IMR-90 (cell line): Measurements from ENCODE around the gene RGS14. TPM values are rescaled to one million over a fixed set of nuclear protein-coding genes. Genes with fewer than 3 reads are reported as not detected.

Experiments used
- ATAC-seq: fragments of 200-7000 bp; cut with Tn5 transposase; 2 replicates; pipeline ENCODE4 v1.9.1; 2020; ENCODE audit warnings: low read depth, mild to moderate bottlenecking, moderate library complexity
- BruUV-seq: library from RNA; stranded (reverse); fragments of 400-500 nt; replicated peaks from 2 replicates; lab custom pipeline; 2021; lab: Mats Ljungman, UMichigan
- CTCF ChIA-PET: fragments of 300-600 bp; formaldehyde crosslinking; extraction: SDS; loops from one replicate; lab custom pipeline; 2021; ENCODE audit warnings: antibody characterized with exemption; lab: Yijun Ruan, JAX
- POLR2A ChIA-PET: fragments of 300-600 bp; sonication (Branson Sonifier 250); formaldehyde crosslinking; loops from one replicate; lab custom pipeline; 2022; ENCODE audit warnings: antibody characterized with exemption; ENCODE audit not compliant: unreplicated experiment; lab: Charles Lee
- DNase-seq: peaks from one replicate; pipeline ENCODE4 v3.0.0; 2013
- H2AFZ ChIP-seq: replicated peaks from 2 replicates; pipeline ENCODE3; 2013; ENCODE audit warnings: low read length, mild to moderate bottlenecking; ENCODE audit not compliant: poor library complexity
- H2AK5ac ChIP-seq: 2 replicates; pipeline ENCODE4 v1.6.1; 2013; ENCODE audit warnings: low read depth, low read length, inconsistent platforms
- H2AK9ac ChIP-seq: replicated peaks from 2 replicates; pipeline ENCODE3; 2013; ENCODE audit warnings: mild to moderate bottlenecking, low read depth, low read length, moderate library complexity; ENCODE audit not compliant: poor library complexity
- H2BK120ac ChIP-seq: 2 replicates; pipeline ENCODE4 v1.6.1; 2013; ENCODE audit warnings: low read depth, low read length, inconsistent platforms
- H2BK15ac ChIP-seq: 3 replicates; pipeline ENCODE4 v1.6.1; 2013; ENCODE audit warnings: low read depth, low read length, inconsistent platforms
- H2BK20ac ChIP-seq: 2 replicates; pipeline ENCODE4 v1.6.1; 2013; ENCODE audit warnings: low read depth, mild to moderate bottlenecking, inconsistent platforms, low read length, moderate library complexity
- H2BK5ac ChIP-seq: 2 replicates; pipeline ENCODE4 v1.6.1; 2013; ENCODE audit warnings: mild to moderate bottlenecking, low read depth, low read length, inconsistent platforms; ENCODE audit not compliant: poor library complexity, severe bottlenecking
- H3K14ac ChIP-seq: replicated peaks from 2 replicates; pipeline ENCODE4 v1.6.1; 2013; ENCODE audit warnings: low read depth, low read length, inconsistent platforms
- H3K18ac ChIP-seq: 2 replicates; pipeline ENCODE4 v1.6.1; 2013; ENCODE audit warnings: low read depth, low read length, control low read depth
- H3K23ac ChIP-seq: 2 replicates; pipeline ENCODE4 v1.6.1; 2013; ENCODE audit warnings: low read depth, low read length, inconsistent platforms
- H3K27ac ChIP-seq: 2 replicates; pipeline ENCODE4 v1.5.1; 2013; ENCODE audit warnings: mild to moderate bottlenecking, control low read depth, low read length; ENCODE audit not compliant: insufficient read depth
- H3K27me3 ChIP-seq: 2 replicates; pipeline ENCODE4 v1.6.1; 2013; ENCODE audit warnings: low read length; ENCODE audit not compliant: control insufficient read depth, insufficient read depth
- H3K36me3 ChIP-seq: 2 replicates; pipeline ENCODE4 v1.6.1; 2013; ENCODE audit warnings: low read length, mixed read lengths; ENCODE audit not compliant: control insufficient read depth, insufficient read depth
- H3K4ac ChIP-seq: 2 replicates; pipeline ENCODE4 v1.6.1; 2013; ENCODE audit warnings: low read depth, low read length, inconsistent platforms
- H3K4me1 ChIP-seq: 2 replicates; pipeline ENCODE4 v1.6.1; 2013; ENCODE audit warnings: low read length, mixed read lengths; ENCODE audit not compliant: control insufficient read depth, insufficient read depth
- H3K4me2 ChIP-seq: 2 replicates; pipeline ENCODE4 v1.6.1; 2013; ENCODE audit warnings: low read depth, mild to moderate bottlenecking, control low read depth, low read length, moderate library complexity
- H3K4me3 ChIP-seq: 2 replicates; pipeline ENCODE4 v1.5.1; 2013; ENCODE audit warnings: low read depth, mild to moderate bottlenecking, control low read depth, low read length, moderate library complexity; ENCODE audit not compliant: insufficient read depth
- H3K56ac ChIP-seq: 2 replicates; pipeline ENCODE4 v1.6.1; 2013; ENCODE audit warnings: low read length, inconsistent platforms; ENCODE audit not compliant: insufficient read depth; ENCODE audit errors: extremely low read depth
- H3K79me1 ChIP-seq, 2 experiments: 2 replicates each; pipeline ENCODE4 v1.6.1; 2013; ENCODE audit warnings: low read length in 2 of 2, inconsistent platforms in 1 of 2, low read depth in 1 of 2
- H3K9ac ChIP-seq: 2 replicates; pipeline ENCODE4 v1.6.1; 2013; ENCODE audit warnings: low read depth, low read length, control low read depth
- H3K9me1 ChIP-seq: 2 replicates; pipeline ENCODE4 v1.6.1; 2013; ENCODE audit warnings: low read length, inconsistent platforms; ENCODE audit not compliant: insufficient read depth
- H3K9me3 ChIP-seq: 2 replicates; pipeline ENCODE4 v1.6.1; 2013; ENCODE audit warnings: low read length; ENCODE audit not compliant: control insufficient read depth, insufficient read depth
- H4K20me1 ChIP-seq: 2 replicates; pipeline ENCODE4 v1.6.1; 2013; ENCODE audit warnings: low read length, inconsistent platforms; ENCODE audit not compliant: insufficient read depth
- H4K5ac ChIP-seq: 2 replicates; pipeline ENCODE4 v1.6.1; 2013; ENCODE audit warnings: mild to moderate bottlenecking, low read depth, low read length, control low read depth
- H4K8ac ChIP-seq, 2 experiments: 2 replicates each; pipeline ENCODE4 v1.6.1; 2013; ENCODE audit warnings: low read depth in 2 of 2, low read length in 2 of 2, control low read depth in 1 of 2, inconsistent platforms in 1 of 2
- H4K91ac ChIP-seq: 2 replicates; pipeline ENCODE4 v1.6.1; 2013; ENCODE audit warnings: low read depth, low read length, inconsistent platforms; ENCODE audit not compliant: insufficient read depth
- FOS ChIP-seq: fragments of 150-350 bp; IDR thresholded peaks from 2 replicates; pipeline ENCODE4 v1.6.1; 2016; ENCODE audit warnings: low read depth, low read length
- MAFK ChIP-seq: IDR thresholded peaks from 2 replicates; pipeline ENCODE4 v1.6.1; 2012; ENCODE audit warnings: low read depth, low read length, improper control_type of control experiment
- MAZ ChIP-seq: IDR thresholded peaks from 2 replicates; pipeline ENCODE4 v1.6.1; 2012; ENCODE audit warnings: low read depth, mild to moderate bottlenecking, low read length, improper control_type of control experiment, moderate library complexity, borderline replicate concordance
- MXI1 ChIP-seq: IDR thresholded peaks from 2 replicates; pipeline ENCODE4 v1.6.1; 2012; ENCODE audit warnings: low read depth, mild to moderate bottlenecking, low read length, moderate library complexity, borderline replicate concordance
- NFE2L2 ChIP-seq: fragments of 150-350 bp; IDR thresholded peaks from 2 replicates; pipeline ENCODE4 v1.6.1; 2016; ENCODE audit warnings: low read depth, mild to moderate bottlenecking, low read length
- POLR2A ChIP-seq: IDR thresholded peaks from 2 replicates; pipeline ENCODE4 v1.6.1; 2012; ENCODE audit warnings: mild to moderate bottlenecking, low read depth, low read length
- RAD21 ChIP-seq: IDR thresholded peaks from 2 replicates; pipeline ENCODE4 v1.6.1; 2012; ENCODE audit warnings: low read length, improper control_type of control experiment
- RFX5 ChIP-seq: IDR thresholded peaks from 2 replicates; pipeline ENCODE4 v1.8.0; 2012; ENCODE audit warnings: low read depth, mild to moderate bottlenecking, low read length, moderate library complexity
- USF2 ChIP-seq: fragments of 150-350 bp; IDR thresholded peaks from 2 replicates; pipeline ENCODE4 v1.6.1; 2017; ENCODE audit warnings: mild to moderate bottlenecking, antibody characterized with exemption, low read length, low read depth
- WGBS, 2 experiments: methylation state at CpG; one replicate each; pipeline versions ENCODE4 v1.1.5 to v1.1.7; 2013; ENCODE audit warnings: missing lambda C conversion rate in 2 of 2; ENCODE audit not compliant: insufficient read length in 1 of 2; ENCODE audit errors: extremely low coverage in 2 of 2; 5-methylcytosine and 5-hydroxymethylcytosine counted together
- dilution Hi-C: fragments of 300-500 bp; cut with HindIII; formaldehyde crosslinking; loops from one replicate; pipeline ENCODE4 v1.14.3; 2018; ENCODE audit warnings: low sequenced_read_pairs; ENCODE audit not compliant: unreplicated experiment
- in situ Hi-C: fragments of 300-500 bp; cut with MboI; formaldehyde crosslinking; loops from 3 replicates; pipeline ENCODE4 v1.14.3; 2019; ENCODE audit warnings: low sequenced_read_pairs, inconsistent platforms, mixed read lengths
- intact Hi-C: fragments of 100-400 bp; cut with micrococcal nuclease; formaldehyde crosslinking; loops from 2 replicates; pipeline ENCODE4 v1.10.0; 2022
- polyA plus RNA-seq, 3 experiments: library from polyadenylated mRNA; depleted of rRNA; stranded (reverse); fragments of >200 nt; gene quantifications; 2 replicates each; pipeline ENCODE4 v1.2.3, GENCODE V29; 2012; ENCODE audit warnings: low replicate concordance in 1 of 3
- total RNA-seq: library from RNA; depleted of rRNA; stranded (reverse); fragments of >200 nt; gene quantifications from 2 replicates; pipeline ENCODE4 v1.2.3, GENCODE V29; 2012
- TF ChIP-seq, protein P1 (sequence below): conservative IDR thresholded peaks from 2 replicates; pipeline ENCODE4 v1.5.1; 2012; ENCODE audit warnings: mild to moderate bottlenecking, low read depth, low read length, improper control_type of control experiment
- TF ChIP-seq, protein P2 (sequence below): fragments of 150-350 bp; IDR thresholded peaks from 2 replicates; pipeline ENCODE4 v1.6.1; 2016; ENCODE audit warnings: low read depth, mild to moderate bottlenecking, low read length, moderate library complexity, borderline replicate concordance

The RGS14 gene
- total and polyA plus RNA-seq, 2 of the 4 experiments (the other 2 are of a cell fraction), result 1.1 to 6.5 TPM

DNA sequence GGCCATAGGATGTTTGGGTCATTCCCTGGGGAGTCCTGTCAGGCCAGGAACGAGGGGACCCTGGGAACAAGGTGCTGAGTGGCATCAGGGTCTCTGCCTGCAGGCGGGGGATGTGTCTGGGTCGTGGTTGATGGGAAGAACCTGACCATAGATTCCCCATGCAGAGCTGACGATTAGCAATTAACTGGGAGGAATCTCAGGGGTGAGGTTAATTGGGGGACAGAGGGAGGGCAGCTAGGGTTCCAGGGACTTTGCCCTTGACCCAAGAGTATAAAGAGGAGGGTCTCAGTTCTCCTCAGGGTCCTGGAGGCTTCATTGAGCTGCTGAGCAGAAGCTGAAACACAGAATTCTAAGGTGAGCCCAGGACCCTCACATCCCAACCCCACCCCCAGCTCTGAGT lies 26.4 kb downstream of the RGS14 start, which contains the start of gene SLC34A1:
SLC34A1 (plus strand) TSS at position 301 of the 400 bp plus-strand sequence. CDS start 1,308 bp downstream, outside the sequence.
- Histone ChIP-seq H3K18ac (no peak within 1 kb of the TSS), H3K4me3 (no peak within 1 kb of the TSS), H3K4me1 (peaks cover 13% of the 10 kb centered on the region), H2BK5ac (no peak within 1 kb of the TSS), H3K79me1 (no peaks in the 10 kb centered on the region), H2AK9ac (no peak within 1 kb of the TSS), H2BK15ac (no peak within 1 kb of the TSS), H3K14ac (no peak within 1 kb of the TSS), H2BK20ac (no peak within 1 kb of the TSS), H4K20me1 (peaks cover 7% of the 10 kb centered on the region), H3K9me1 (peaks cover 9% of the 10 kb centered on the region), H3K23ac (no peak within 1 kb of the TSS), H3K56ac (no peak within 1 kb of the TSS), H4K5ac (no peak within 1 kb of the TSS), H2BK120ac (no peak within 1 kb of the TSS), H3K27ac (no peak within 1 kb of the TSS), H3K4ac (no peak within 1 kb of the TSS), H3K36me3 (no peaks in the 10 kb centered on the region), H4K91ac (no peak within 1 kb of the TSS), H4K8ac (no peak within 1 kb of the TSS), H3K9ac (no peak within 1 kb of the TSS), H2AFZ (no peak within 1 kb of the TSS), H3K27me3 (peaks cover 37% of the 10 kb centered on the region), H2AK5ac (no peak within 1 kb of the TSS), H3K4me2 (no peak within 1 kb of the TSS), H3K9me3 (no peaks in the 10 kb centered on the region)
- ChIA-PET CTCF (interaction anchor here (0.6 kb wide), 2 partner anchors 14 to 20 kb away, joined by 3 read pairs; no protein-coding TSS in a partner anchor), POLR2A (no interaction called here)
- dilution Hi-C loops, result no loop called here
- no TSS peak for BruUV-seq
- in situ Hi-C loops, result no loop called here
- 27% methylated on average over 3 of the region's 4 CpGs; no CpG with 5 or more reads in 1 of the 2 experiments for WGBS, 2 experiments
- ATAC-seq (no peak), DNase-seq (no peak)
- intact Hi-C loops, result no loop called here
- TF ChIP-seq MAZ, result no peak
- no peak for TF ChIP-seq RAD21
- TF ChIP-seq, protein P1, sequence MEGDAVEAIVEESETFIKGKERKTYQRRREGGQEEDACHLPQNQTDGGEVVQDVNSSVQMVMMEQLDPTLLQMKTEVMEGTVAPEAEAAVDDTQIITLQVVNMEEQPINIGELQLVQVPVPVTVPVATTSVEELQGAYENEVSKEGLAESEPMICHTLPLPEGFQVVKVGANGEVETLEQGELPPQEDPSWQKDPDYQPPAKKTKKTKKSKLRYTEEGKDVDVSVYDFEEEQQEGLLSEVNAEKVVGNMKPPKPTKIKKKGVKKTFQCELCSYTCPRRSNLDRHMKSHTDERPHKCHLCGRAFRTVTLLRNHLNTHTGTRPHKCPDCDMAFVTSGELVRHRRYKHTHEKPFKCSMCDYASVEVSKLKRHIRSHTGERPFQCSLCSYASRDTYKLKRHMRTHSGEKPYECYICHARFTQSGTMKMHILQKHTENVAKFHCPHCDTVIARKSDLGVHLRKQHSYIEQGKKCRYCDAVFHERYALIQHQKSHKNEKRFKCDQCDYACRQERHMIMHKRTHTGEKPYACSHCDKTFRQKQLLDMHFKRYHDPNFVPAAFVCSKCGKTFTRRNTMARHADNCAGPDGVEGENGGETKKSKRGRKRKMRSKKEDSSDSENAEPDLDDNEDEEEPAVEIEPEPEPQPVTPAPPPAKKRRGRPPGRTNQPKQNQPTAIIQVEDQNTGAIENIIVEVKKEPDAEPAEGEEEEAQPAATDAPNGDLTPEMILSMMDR, result no peak
- TF ChIP-seq MAFK, result no peak
- no peak for TF ChIP-seq NFE2L2
- TF ChIP-seq FOS, result no peak
- no peak for TF ChIP-seq POLR2A
- TF ChIP-seq, protein P2, sequence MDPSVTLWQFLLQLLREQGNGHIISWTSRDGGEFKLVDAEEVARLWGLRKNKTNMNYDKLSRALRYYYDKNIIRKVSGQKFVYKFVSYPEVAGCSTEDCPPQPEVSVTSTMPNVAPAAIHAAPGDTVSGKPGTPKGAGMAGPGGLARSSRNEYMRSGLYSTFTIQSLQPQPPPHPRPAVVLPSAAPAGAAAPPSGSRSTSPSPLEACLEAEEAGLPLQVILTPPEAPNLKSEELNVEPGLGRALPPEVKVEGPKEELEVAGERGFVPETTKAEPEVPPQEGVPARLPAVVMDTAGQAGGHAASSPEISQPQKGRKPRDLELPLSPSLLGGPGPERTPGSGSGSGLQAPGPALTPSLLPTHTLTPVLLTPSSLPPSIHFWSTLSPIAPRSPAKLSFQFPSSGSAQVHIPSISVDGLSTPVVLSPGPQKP, result no peak
- no peak for TF ChIP-seq MXI1
- no peak for TF ChIP-seq RFX5
- no peak for TF ChIP-seq USF2
